ENCODE measurements around the gene TBL1Y.

Gene TBL1Y

DNA sequence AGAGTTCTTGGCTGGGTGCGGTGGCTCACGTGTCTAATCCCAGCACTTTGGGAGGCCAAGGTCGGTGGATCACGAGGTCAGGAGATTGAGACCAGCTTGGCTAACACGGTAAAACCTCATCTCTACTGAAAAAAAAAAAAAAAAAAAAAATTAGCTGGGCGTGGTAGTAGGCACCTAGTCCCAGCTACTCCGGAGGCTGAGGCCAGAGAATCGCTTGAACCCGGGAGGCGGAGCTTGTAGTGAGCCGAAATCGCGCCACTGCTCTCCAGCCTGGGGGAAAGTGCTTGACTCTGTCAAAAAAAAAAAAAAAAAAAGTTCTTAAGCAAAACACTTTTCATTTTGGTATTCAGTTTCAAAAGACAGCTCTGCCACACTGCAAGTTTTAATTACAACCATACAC, 37.9 kb downstream of the TBL1Y start:
- H3K9ac ChIP-seq (ENCODE audit: low read length): no peak overlapping the region
- no peaks in the 10 kb centered on the region for H3K4me1 ChIP-seq (ENCODE audit: control insufficient read depth in 1 of 2, insufficient read depth in 2 of 2, low read length in 2 of 2)
- H3K4me3 ChIP-seq (ENCODE audit: low read depth, low read length): no peak overlapping the region
- H2AK5ac ChIP-seq (ENCODE audit: low read length): no peak overlapping the region
- no peak overlapping the region for H3K23ac ChIP-seq (ENCODE audit: low read length)
- H2AFZ ChIP-seq (ENCODE audit: insufficient read depth, low read length, poor library complexity): no peak overlapping the region
- no peaks in the 10 kb centered on the region for H3K36me3 ChIP-seq (ENCODE audit: control insufficient read depth in 1 of 2, insufficient read depth in 2 of 2, low read length in 2 of 2)
- no peak overlapping the region for H3K18ac ChIP-seq (ENCODE audit: low read length)
- no peaks in the 10 kb centered on the region for H3K27me3 ChIP-seq (ENCODE audit: insufficient read depth, low read length)
- H3K79me1 ChIP-seq (ENCODE audit: low read length): no peaks in the 10 kb centered on the region
- H4K8ac ChIP-seq (ENCODE audit: low read depth, low read length): no peak overlapping the region
- no peak overlapping the region for H4K12ac ChIP-seq (ENCODE audit: low read depth, low read length)
- H3K79me2 ChIP-seq (ENCODE audit: control insufficient read depth, insufficient read depth, low read length, poor library complexity): no peaks in the 10 kb centered on the region
- no peak overlapping the region for H2BK5ac ChIP-seq (ENCODE audit: low read depth, low read length, poor library complexity)
- H3K4me2 ChIP-seq (ENCODE audit: low read length): no peak overlapping the region
- no peak overlapping the region for H4K91ac ChIP-seq (ENCODE audit: low read depth, low read length)
- no peak overlapping the region for H2BK120ac ChIP-seq (ENCODE audit: insufficient read depth, low read length, poor library complexity)
- H3K27ac ChIP-seq (ENCODE audit: low read depth, low read length): no peak overlapping the region
- H3K14ac ChIP-seq (ENCODE audit: low read length): no peak overlapping the region
- DNase-seq: no peak
- no peak overlapping the region for H2BK12ac ChIP-seq (ENCODE audit: low read length)
- no CpG with 5 or more reads among the region's 13 CpGs for WGBS (ENCODE audit: extremely low coverage, insufficient coverage, insufficient read length)
- H3K9me3 ChIP-seq (ENCODE audit: insufficient read depth, low read depth, low read length): no peaks in the 10 kb centered on the region
- no peak overlapping the region for H3K4ac ChIP-seq (ENCODE audit: low read depth, low read length)

DNA sequence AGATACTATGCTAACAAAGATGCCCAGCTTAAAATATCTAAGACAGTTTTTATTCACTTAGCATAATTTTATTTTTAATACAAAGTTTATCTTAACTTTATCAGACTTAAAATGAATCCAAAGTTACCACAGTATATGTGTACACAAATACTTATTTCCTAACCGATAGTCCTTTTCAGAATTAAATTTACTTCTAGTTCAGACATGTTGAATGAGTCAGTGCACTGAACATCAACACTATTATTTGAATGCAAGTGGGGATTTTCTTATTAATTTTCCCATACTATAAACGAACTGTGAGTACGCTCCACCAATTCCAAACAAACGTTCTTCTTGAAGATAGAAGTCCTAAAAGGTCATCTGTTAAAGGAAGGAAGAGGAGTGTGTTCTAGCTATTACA, 39.5 kb downstream of the TBL1Y start:
- WGBS (ENCODE audit: extremely low coverage, insufficient coverage, insufficient read length): no CpG with 5 or more reads among the region's 4 CpGs
- H3K79me1 ChIP-seq (ENCODE audit: low read length): no peaks in the 10 kb centered on the region

DNA sequence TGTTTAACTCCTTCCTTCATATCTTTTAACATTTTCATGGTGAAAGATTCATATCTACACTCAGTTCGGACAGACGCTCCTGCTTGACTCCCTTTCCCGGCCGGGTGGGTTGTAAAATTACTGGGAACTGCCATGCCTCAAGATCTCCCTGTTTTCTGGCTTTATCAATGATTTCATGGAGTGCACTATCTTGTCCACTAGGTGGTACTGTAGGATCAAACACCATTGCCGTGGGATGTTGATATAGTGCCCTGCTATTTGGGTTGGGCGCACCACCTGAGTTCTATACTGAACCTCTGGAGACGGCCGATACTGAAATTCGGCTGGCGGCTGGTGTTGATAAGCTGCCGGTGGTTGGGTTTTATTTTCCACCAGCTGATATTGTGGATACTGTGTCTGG, 54.2 kb downstream of the TBL1Y start:
- H2BK120ac ChIP-seq (ENCODE audit: insufficient read depth, low read length, poor library complexity): no peak overlapping the region
- no peak overlapping the region for H2BK12ac ChIP-seq (ENCODE audit: low read length)
- H3K4me2 ChIP-seq (ENCODE audit: low read length): no peak overlapping the region
- no peak overlapping the region for H4K12ac ChIP-seq (ENCODE audit: low read depth, low read length)
- no peaks in the 10 kb centered on the region for H3K4me1 ChIP-seq (ENCODE audit: control insufficient read depth in 1 of 2, insufficient read depth in 2 of 2, low read length in 2 of 2)
- no peaks in the 10 kb centered on the region for H3K79me1 ChIP-seq (ENCODE audit: low read length)
- no peak overlapping the region for H3K23ac ChIP-seq (ENCODE audit: low read length)
- H4K91ac ChIP-seq (ENCODE audit: low read depth, low read length): no peak overlapping the region
- no peak overlapping the region for H3K9ac ChIP-seq (ENCODE audit: low read length)
- no CpG with 5 or more reads among the region's 11 CpGs for WGBS (ENCODE audit: extremely low coverage, insufficient coverage, insufficient read length)
- H3K4ac ChIP-seq (ENCODE audit: low read depth, low read length): no peak overlapping the region
- H3K79me2 ChIP-seq (ENCODE audit: control insufficient read depth, insufficient read depth, low read length, poor library complexity): no peaks in the 10 kb centered on the region
- no peak overlapping the region for H3K18ac ChIP-seq (ENCODE audit: low read length)
- H2BK5ac ChIP-seq (ENCODE audit: low read depth, low read length, poor library complexity): no peak overlapping the region
- DNase-seq: peak in 1 of 2 donors; percentile 8
- no peaks in the 10 kb centered on the region for H3K27me3 ChIP-seq (ENCODE audit: insufficient read depth, low read length)
- H3K36me3 ChIP-seq (ENCODE audit: control insufficient read depth in 1 of 2, insufficient read depth in 2 of 2, low read length in 2 of 2): no peaks in the 10 kb centered on the region
- no peak overlapping the region for H2AK5ac ChIP-seq (ENCODE audit: low read length)
- H3K27ac ChIP-seq (ENCODE audit: low read depth, low read length): no peak overlapping the region
- no peaks in the 10 kb centered on the region for H3K9me3 ChIP-seq (ENCODE audit: insufficient read depth, low read depth, low read length)
- H3K4me3 ChIP-seq (ENCODE audit: low read depth, low read length): no peak overlapping the region
- H3K14ac ChIP-seq (ENCODE audit: low read length): no peak overlapping the region
- H2AFZ ChIP-seq (ENCODE audit: insufficient read depth, low read length, poor library complexity): no peak overlapping the region
- no peak overlapping the region for H4K8ac ChIP-seq (ENCODE audit: low read depth, low read length)

More for the DNA sequence above, 39.5 kb downstream of the TBL1Y start:
- Histone ChIP-seq H3K14ac (ENCODE audit: low read length) (no peak overlapping the region), H3K18ac (ENCODE audit: low read length) (no peak overlapping the region), H3K79me2 (ENCODE audit: control insufficient read depth, insufficient read depth, low read length, poor library complexity) (no peaks in the 10 kb centered on the region), H4K12ac (ENCODE audit: low read depth, low read length) (no peak overlapping the region), H3K9me3 (ENCODE audit: insufficient read depth, low read depth, low read length) (no peaks in the 10 kb centered on the region), H2BK5ac (ENCODE audit: low read depth, low read length, poor library complexity) (no peak overlapping the region), H2AFZ (ENCODE audit: insufficient read depth, low read length, poor library complexity) (no peak overlapping the region), H3K4me2 (ENCODE audit: low read length) (no peak overlapping the region), H3K36me3 (ENCODE audit: control insufficient read depth in 1 of 2, insufficient read depth in 2 of 2, low read length in 2 of 2) (no peaks in the 10 kb centered on the region), H3K4me3 (ENCODE audit: low read depth, low read length) (no peak overlapping the region), H4K8ac (ENCODE audit: low read depth, low read length) (no peak overlapping the region), H4K91ac (ENCODE audit: low read depth, low read length) (no peak overlapping the region), H3K27ac (ENCODE audit: low read depth, low read length) (no peak overlapping the region), H3K23ac (ENCODE audit: low read length) (no peak overlapping the region), H2BK12ac (ENCODE audit: low read length) (no peak overlapping the region), H3K27me3 (ENCODE audit: insufficient read depth, low read length) (no peaks in the 10 kb centered on the region), H2BK120ac (ENCODE audit: insufficient read depth, low read length, poor library complexity) (no peak overlapping the region), H3K4ac (ENCODE audit: low read depth, low read length) (no peak overlapping the region), H3K9ac (ENCODE audit: low read length) (no peak overlapping the region), H2AK5ac (ENCODE audit: low read length) (no peak overlapping the region), H3K4me1 (ENCODE audit: control insufficient read depth in 1 of 2, insufficient read depth in 2 of 2, low read length in 2 of 2) (no peaks in the 10 kb centered on the region)
- DNase-seq: no peak

DNA sequence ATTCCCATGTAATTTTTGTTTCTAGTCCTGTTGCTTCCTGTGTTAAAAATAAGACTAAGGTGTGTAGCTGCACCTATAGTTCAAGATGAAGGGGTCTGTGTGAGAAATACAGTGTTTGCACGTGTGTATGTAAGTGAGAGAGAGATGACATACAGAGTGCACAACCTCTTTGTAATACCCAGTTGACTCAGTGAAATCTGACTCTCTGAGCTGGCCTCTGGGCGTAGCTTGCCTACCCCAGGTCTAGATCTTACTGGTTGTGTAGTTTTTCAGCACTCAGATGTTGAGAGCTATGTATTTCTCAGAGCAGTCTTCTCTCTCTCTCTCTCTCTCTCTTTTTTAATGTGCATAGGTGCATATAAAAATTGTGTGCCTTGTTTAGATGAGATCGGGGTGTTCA, 56.0 kb downstream of the TBL1Y start:
- Histone ChIP-seq H3K79me2 (ENCODE audit: control insufficient read depth, insufficient read depth, low read length, poor library complexity) (no peaks in the 10 kb centered on the region), H3K36me3 (ENCODE audit: control insufficient read depth in 1 of 2, insufficient read depth in 2 of 2, low read length in 2 of 2) (no peaks in the 10 kb centered on the region), H3K27me3 (ENCODE audit: insufficient read depth, low read length) (no peaks in the 10 kb centered on the region), H3K79me1 (ENCODE audit: low read length) (no peaks in the 10 kb centered on the region), H3K9ac (ENCODE audit: low read length) (no peak overlapping the region), H3K9me3 (ENCODE audit: insufficient read depth, low read depth, low read length) (no peaks in the 10 kb centered on the region), H4K12ac (ENCODE audit: low read depth, low read length) (no peak overlapping the region), H2BK5ac (ENCODE audit: low read depth, low read length, poor library complexity) (no peak overlapping the region), H2BK12ac (ENCODE audit: low read length) (no peak overlapping the region), H2AFZ (ENCODE audit: insufficient read depth, low read length, poor library complexity) (no peak overlapping the region), H4K8ac (ENCODE audit: low read depth, low read length) (no peak overlapping the region), H3K4ac (ENCODE audit: low read depth, low read length) (no peak overlapping the region), H3K4me1 (ENCODE audit: control insufficient read depth in 1 of 2, insufficient read depth in 2 of 2, low read length in 2 of 2) (no peaks in the 10 kb centered on the region), H3K4me2 (ENCODE audit: low read length) (no peak overlapping the region), H4K91ac (ENCODE audit: low read depth, low read length) (no peak overlapping the region), H2AK5ac (ENCODE audit: low read length) (no peak overlapping the region), H3K18ac (ENCODE audit: low read length) (no peak overlapping the region), H3K4me3 (ENCODE audit: low read depth, low read length) (no peak overlapping the region), H3K14ac (ENCODE audit: low read length) (no peak overlapping the region), H3K23ac (ENCODE audit: low read length) (no peak overlapping the region), H3K27ac (ENCODE audit: low read depth, low read length) (no peak overlapping the region), H2BK120ac (ENCODE audit: insufficient read depth, low read length, poor library complexity) (no peak overlapping the region)
- DNase-seq: no peak
- WGBS (ENCODE audit: extremely low coverage, insufficient coverage, insufficient read length): no CpG with 5 or more reads among the region's 3 CpGs

Data from trophoblast cell (in vitro differentiated cells and primary cell).